ENCODE results near the gene HOXB2.

Gene HOXB2

DNA sequence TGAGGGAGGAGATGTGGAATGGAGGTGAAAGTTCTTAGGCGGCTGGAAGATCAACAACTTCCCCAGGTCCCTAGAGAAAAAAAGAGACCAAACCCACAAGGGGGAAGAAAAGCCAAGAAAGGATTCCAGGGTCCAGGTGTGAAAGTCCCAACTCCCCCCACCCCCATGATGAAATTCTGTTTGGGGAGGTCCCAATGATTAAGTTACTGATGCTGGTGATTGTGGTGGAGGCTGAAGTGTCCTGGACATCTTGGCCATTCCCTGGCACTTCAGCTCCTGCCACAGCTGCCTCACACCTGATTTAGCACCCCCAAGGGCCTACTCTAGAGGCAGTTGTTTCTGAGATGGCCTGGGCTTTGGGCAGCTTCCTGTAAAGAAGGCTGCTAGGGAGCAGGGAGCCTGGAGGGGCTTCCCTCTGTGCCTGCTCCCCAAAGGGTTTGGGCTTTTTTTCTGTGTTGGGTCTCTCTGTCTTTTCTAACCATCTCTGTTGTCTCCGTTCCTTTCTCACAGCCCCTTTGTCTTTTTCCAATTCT lies 20.2 kb upstream of the HOXB2 start:
- peak in 1 of 2 experiments; percentile 74 for DNase-seq

- no peak for DNase-seq
Observed at GRCh38 chr17:48564188-48565021, 19.5 kb upstream of the HOXB2 start.

DNA sequence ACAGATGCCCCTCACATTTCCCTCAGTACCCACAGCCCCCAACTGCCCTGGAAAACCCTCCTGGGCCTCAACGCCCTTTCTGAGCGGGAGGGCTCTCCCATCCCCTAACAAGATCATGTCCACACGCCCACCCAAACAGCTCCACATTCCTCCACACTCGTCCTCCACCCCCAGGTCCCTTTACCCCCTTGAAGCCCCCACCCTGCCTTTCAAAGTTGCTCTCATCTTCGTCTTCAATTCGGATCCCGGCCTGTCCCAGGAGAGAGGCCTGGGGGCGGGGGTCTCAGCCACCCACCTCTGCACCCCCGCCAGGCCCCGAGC lies 18.9 kb upstream of the HOXB2 start:
- DNase-seq: no peak

GRCh38 chr17:48563385-48563838 lies 18.5 kb upstream of the HOXB2 start:
- DNase-seq: no peak

DNA sequence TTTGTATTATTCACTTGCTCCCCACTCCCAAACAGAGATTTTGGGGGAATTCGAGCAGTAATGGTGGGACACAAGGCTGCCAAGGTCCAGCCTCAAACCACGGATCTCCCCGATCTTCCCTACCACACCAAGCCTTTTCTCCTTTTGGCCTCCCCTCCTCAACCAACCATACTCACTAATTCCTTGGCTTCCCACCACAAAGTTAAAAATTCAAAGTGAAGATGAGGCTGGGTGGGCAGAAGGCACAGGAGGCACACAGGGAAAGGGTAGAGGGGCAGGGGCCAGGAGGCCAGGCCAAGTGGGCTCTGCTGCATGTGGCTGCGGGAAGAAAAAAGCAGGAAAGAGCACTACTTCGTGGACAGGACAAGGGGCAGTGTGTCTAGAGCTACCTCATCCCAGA lies 18.0 kb upstream of the HOXB2 start:
- DNase-seq: no peak

DNA sequence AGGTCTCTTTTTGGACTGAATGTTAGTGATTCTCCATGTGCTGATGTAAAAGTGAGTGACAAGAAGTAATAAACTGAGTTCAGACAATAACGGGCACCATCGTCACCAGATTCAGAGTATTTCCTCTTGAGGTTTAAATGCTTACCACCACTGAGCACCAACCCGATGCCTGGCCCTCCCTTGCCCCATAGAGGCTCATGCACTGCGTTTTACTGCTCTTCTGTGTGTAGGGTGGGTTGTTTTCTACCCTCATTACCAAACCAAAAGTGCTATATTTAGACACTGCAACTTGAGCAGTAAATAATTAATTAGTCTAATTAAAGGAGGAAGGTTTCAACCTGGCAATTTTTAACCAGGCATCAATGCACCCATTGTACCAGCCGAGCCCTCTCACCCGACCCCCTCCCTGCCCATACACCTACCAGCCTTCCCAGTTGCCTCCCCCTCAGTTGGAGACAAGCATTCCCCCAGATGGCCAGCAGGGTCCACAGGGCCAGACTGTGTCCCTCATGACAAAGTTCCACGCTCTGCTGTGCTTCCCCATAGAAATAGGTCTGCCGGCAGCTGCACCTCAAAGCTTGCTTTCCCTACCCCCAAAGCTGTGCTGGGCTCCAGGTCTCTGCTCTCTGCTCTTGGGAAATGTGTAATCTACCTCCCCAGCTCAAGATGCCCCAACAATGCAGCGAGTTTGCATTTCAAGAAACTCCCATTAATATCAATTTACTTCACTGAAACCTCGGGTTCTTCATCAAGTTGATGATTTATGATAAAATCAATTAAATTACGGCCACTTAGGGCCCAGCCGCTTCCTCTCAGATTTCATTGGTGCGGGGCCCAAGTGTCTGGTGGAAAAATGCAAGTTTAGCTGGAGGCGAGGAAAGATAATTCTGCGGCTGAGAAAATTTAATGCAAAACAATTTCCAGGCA lies 17.2 kb upstream of the HOXB2 start:
- no peak for DNase-seq

GRCh38 chr17:48559840-48560817 lies 15.2 kb upstream of the HOXB2 start:
- DNase-seq: no peak

DNA sequence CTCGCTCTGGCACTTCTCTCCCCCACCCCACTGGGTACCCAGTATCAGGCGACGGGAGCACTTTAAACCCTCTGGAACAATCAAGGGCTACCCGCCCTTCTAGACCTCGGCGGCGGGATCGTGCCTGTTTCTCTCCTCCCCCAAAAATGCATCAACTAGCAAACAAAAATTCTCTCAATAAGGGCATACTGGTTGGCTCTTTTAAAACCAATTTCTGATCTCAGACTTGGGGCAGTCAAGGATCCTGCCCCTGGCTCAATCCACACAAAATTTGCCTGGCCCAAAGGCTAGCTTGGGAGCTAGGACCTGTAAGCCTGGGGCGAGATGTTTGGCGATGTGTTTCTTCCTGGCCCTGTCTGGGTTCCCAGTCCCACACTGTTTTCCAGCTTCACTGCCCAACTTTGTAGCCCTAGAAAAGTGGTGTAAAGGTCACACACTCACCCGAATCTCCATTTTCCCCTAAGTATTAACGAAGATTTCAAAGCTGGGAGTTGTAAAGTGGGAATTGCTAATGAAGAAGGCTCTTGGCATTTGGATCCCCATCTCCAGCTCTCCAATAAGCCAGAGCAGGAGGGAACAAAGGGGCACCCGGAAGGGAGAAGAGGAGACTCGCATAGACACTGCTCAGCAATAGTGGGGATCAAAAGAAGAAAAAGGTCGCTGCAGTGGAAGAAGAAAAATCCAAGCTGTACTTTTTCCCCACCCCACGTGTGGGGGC lies 14.4 kb upstream of the HOXB2 start:
- DNase-seq: no peak

DNA sequence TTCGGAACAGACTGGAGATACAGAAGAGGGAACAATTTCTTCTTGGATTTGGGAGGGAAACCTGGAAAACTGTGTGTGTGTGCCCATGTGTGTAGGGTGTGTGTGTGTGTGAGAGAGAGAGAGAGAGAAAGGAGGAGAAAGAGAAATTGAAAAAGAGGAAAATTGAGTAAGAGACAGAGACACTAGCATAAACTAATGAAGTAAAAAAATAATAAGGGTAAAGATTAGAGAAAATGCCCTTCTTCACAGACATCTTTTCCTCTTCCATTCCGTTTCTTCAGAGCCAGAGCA lies 13.9 kb upstream of the HOXB2 start:
- DNase-seq: no peak

GRCh38 chr17:48558057-48558830 lies 13.3 kb upstream of the HOXB2 start:
- no peak for DNase-seq

GRCh38 chr17:48556576-48557401 lies 11.9 kb upstream of the HOXB2 start:
- no peak for DNase-seq

GRCh38 chr17:48556229-48556575 lies 11.3 kb upstream of the HOXB2 start:
- no peak for DNase-seq

GRCh38 chr17:48555258-48556228 lies 10.6 kb upstream of the HOXB2 start:
- no peak for DNase-seq

DNA sequence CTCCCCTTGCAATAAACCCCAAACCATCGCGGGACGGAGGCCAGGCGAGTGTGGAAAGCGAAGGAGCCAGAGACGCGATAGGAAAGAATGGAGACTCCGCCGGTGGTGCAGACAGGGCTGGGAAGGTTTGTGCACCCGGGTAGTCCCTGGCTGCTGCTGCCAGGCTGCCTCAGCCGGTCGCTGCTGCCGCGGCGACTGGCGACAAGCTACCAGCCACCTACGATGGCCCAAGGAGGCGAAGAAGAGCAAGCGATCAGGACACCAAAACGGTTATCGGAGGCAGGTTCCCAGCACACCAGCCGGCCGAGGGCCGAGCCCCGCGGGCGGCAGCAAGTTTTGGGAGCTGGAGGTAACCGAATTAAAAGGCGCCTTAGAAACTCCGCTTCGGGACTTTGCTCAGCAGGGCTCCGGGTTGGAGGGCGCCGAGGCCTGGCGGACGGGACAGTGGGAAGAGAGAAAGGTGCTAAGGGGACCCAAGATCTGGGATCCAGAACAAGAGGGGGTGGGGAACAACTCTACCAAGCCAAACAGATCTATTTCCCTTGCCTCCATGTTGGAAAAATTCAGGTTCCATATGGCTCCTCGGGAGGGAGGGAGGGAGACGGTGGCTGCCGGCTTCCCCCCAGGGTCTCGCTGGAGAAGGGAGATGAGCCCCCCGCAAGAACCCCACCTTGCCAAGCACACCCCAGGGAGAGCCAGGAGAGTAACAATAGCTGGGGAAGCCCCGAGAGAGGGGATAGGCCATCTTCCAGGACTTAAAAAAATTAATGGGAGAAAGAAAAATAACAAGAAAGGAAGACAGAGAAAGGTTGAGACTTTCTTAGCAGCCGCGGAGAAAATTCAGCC lies 9.7 kb upstream of the HOXB2 start:
- no peak for DNase-seq

- DNase-seq: no peak
Observed at GRCh38 chr17:48553826-48554225, 8.9 kb upstream of the HOXB2 start.

DNA sequence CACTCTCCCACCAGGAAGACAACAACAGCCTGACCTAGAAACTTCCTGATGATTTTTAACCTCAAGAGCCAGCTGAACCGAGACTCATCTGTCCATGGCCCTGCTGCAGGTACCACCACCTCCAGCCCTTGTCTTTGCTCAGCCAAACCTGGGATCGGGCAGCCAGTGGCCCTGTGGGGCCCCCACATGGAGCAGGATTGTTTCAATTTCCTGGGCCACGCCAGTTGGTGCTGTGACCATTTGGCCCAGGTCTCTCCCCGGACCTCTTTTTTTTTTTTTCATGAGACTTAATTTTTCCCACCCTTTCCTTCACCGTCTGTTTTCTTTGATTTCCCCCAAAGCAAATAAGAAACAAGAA lies 8.3 kb upstream of the HOXB2 start:
- no peak for DNase-seq

GRCh38 chr17:48552466-48553189 lies 7.7 kb upstream of the HOXB2 start:
- no peak for DNase-seq

Measured in NCI-H187 (cell line).